Neuron (in vitro differentiated cells): Measurements from ENCODE around the gene LRRC8A.
"Not testable (repeated sequence)": the region's sequence is repeated elsewhere in the genome, so short reads cannot be mapped to it uniquely, and the experiment has no call there.

Source experiments
- H2AFZ ChIP-seq: one replicate; pipeline ENCODE4 v1.6.1; 2013; ENCODE audit warnings: low read depth, mild to moderate bottlenecking, inconsistent platforms, low read length, moderate library complexity
- H3K27me3 ChIP-seq: one replicate; pipeline ENCODE4 v1.6.1; 2013; ENCODE audit warnings: low read length; ENCODE audit not compliant: insufficient read depth
- H3K36me3 ChIP-seq: one replicate; pipeline ENCODE4 v1.6.1; 2013; ENCODE audit warnings: low read length; ENCODE audit not compliant: insufficient read depth
- H3K4me1 ChIP-seq: one replicate; pipeline ENCODE4 v1.6.1; 2013; ENCODE audit warnings: low read length; ENCODE audit not compliant: insufficient read depth
- H3K4me3 ChIP-seq: 2 replicates; pipeline ENCODE4 v1.5.1; 2013; ENCODE audit warnings: mild to moderate bottlenecking, low read length, moderate library complexity
- H3K9me3 ChIP-seq: one replicate; pipeline ENCODE4 v1.6.1; 2013; ENCODE audit warnings: low read length

Gene LRRC8A

GRCh38 chr9:128928624-128929023 lies 46.7 kb downstream of the LRRC8A start:
- H3K4me3 ChIP-seq = no peak overlapping the region
- no peaks in the 10 kb centered on the region for H3K36me3 ChIP-seq
- H2AFZ ChIP-seq = peak overlapping the region; percentile 33
- no peaks in the 10 kb centered on the region for H3K27me3 ChIP-seq
- H3K9me3 ChIP-seq = no peaks in the 10 kb centered on the region
- H3K4me1 ChIP-seq = no peaks in the 10 kb centered on the region

GRCh38 chr9:128929560-128929959 lies 47.6 kb downstream of the LRRC8A start:
- Histone ChIP-seq H3K9me3 (no peaks in the 10 kb centered on the region), H3K36me3 (no peaks in the 10 kb centered on the region)

GRCh38 chr9:128933731-128934130 lies 51.8 kb downstream of the LRRC8A start:
- Histone ChIP-seq H3K4me1 (no peaks in the 10 kb centered on the region), H3K4me3 (no peak overlapping the region), H3K36me3 (no peaks in the 10 kb centered on the region), H2AFZ (no peak overlapping the region), H3K9me3 (no peaks in the 10 kb centered on the region), H3K27me3 (no peaks in the 10 kb centered on the region)

More at GRCh38 chr9:128929560-128929959, 47.6 kb downstream of the LRRC8A start:
- no peaks in the 10 kb centered on the region for H3K4me1 ChIP-seq
- H2AFZ ChIP-seq = no peak overlapping the region
- no peaks in the 10 kb centered on the region for H3K27me3 ChIP-seq
- no peak overlapping the region for H3K4me3 ChIP-seq

- Histone ChIP-seq H3K9me3 (no peaks in the 10 kb centered on the region), H3K4me3 (no peak overlapping the region), H3K4me1 (no peaks in the 10 kb centered on the region), H3K27me3 (no peaks in the 10 kb centered on the region), H3K36me3 (no peaks in the 10 kb centered on the region), H2AFZ (no peak overlapping the region)
Measured at GRCh38 chr9:128936171-128936865, 54.4 kb downstream of the LRRC8A start.

DNA sequence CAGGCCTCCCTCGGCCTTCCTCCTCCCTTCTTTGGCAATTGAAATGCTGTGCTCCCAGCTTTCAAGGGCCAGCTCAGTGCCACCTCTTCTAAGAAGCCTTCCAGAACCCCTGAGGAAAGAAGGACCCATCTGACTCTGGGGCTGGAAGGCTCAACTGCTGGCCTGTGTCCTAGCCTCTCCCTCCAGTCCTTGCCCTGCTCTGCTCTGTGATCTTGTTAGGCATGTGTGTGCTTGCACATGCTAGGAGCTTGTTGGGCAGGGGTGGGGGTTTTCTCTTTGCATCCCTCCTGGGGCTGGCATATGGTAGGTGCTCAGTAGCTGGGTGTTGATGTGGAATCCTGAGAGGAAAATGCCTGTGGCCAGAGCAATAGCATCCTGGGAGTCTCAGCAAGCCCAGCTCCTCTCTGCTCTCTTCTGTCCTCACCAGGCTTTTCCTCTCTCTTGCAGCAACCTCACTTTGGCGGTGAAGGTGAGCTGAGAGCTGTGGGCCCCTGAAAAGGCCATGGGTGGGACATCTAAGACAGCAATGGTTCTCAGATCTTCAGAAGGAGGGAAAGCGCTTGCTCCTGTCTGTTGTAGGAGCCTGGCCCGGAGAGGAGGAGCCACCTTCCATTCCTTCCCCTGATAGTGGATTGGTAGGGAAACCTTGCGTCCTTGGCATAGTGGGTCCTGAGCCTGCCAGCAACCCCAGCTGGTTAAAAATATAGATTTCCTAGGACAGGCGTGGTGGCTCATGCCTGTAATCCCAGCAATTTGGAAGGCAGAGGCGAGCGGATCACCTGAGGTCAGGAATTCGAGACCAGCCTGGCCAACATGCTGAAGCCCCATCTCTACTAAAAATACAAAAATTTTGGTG lies 55.6 kb downstream of the LRRC8A start:
- H3K27me3 ChIP-seq = no peaks in the 10 kb centered on the region
- H3K36me3 ChIP-seq = no peaks in the 10 kb centered on the region
- no peaks in the 10 kb centered on the region for H3K9me3 ChIP-seq
- no peaks in the 10 kb centered on the region for H3K4me1 ChIP-seq
- no peak overlapping the region for H3K4me3 ChIP-seq
- no peak overlapping the region for H2AFZ ChIP-seq

DNA sequence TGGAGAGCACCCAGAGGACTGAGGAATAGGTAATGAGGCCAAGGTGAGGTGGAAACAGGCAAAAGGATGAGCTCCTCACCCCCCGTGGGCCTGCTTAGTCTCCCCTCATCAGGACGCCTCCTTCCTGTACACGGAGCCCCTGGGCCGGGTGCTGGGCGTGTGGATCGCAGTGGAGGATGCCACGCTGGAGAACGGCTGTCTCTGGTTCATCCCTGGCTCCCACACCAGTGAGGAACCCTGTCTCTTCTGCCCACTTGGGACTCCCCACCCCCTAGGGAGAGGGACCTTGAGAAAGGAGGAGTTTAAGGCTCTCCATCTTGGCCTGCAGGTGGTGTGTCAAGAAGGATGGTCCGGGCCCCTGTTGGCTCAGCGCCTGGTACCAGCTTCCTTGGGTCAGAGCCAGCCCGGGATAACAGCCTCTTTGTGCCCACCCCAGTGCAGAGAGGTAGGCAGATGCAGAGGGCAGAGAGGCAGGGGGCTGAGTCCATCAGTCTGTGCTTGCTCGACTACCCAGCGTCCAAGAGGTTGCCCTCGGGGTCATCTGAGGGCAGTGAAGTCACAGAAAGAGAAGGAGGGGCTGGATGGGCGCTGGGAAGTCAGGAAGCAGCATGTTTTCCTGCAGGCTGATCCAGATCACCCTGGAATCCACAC lies 58.5 kb downstream of the LRRC8A start:
- Histone ChIP-seq H3K9me3 (no peaks in the 10 kb centered on the region), H3K4me3 (no peak overlapping the region), H2AFZ (no peak overlapping the region), H3K27me3 (no peaks in the 10 kb centered on the region), H3K4me1 (no peaks in the 10 kb centered on the region), H3K36me3 (peaks cover 2% of the 10 kb centered on the region)

- no peaks in the 10 kb centered on the region for H3K4me1 ChIP-seq
- H3K27me3 ChIP-seq = no peaks in the 10 kb centered on the region
- no peak overlapping the region for H3K4me3 ChIP-seq
- H3K36me3 ChIP-seq = peaks cover 7% of the 10 kb centered on the region
- no peak overlapping the region for H2AFZ ChIP-seq
- H3K9me3 ChIP-seq = no peaks in the 10 kb centered on the region
Measured at GRCh38 chr9:128940946-128941755, 59.2 kb downstream of the LRRC8A start.

GRCh38 chr9:128943832-128944620 lies 62.1 kb downstream of the LRRC8A start:
- peaks cover 8% of the 10 kb centered on the region for H3K36me3 ChIP-seq

DNA sequence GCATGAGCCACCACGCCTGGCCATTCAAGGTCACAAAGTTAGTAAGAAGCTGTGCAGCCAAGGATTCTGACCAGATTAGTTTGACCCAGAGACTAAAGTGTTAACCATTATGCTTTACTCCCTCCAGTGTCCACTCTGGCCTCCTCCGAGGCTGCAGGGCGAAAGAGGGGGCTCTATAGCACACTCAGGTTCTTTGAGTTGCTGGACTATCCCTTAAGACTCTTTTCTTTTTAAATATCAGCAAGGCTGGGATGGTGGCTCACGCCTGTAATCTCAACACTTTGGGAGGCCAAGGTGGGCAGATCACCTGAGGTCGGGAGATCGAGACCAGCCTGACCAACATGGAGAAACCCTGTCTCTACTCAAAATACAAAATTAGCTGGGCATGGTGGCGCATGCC lies 63.0 kb downstream of the LRRC8A start:
- H2AFZ ChIP-seq, H3K27me3 ChIP-seq, H3K4me1 ChIP-seq, H3K9me3 ChIP-seq, H3K4me3 ChIP-seq: not testable (repeated sequence)
- H3K36me3 ChIP-seq = peaks cover 11% of the 10 kb centered on the region

More at GRCh38 chr9:128943832-128944620, 62.1 kb downstream of the LRRC8A start:
- no peak overlapping the region for H2AFZ ChIP-seq
- no peak overlapping the region for H3K4me3 ChIP-seq
- no peaks in the 10 kb centered on the region for H3K27me3 ChIP-seq
- H3K4me1 ChIP-seq = peaks cover 8% of the 10 kb centered on the region
- H3K9me3 ChIP-seq = no peaks in the 10 kb centered on the region

- H3K36me3 ChIP-seq = peaks cover 19% of the 10 kb centered on the region
- no peaks in the 10 kb centered on the region for H3K9me3 ChIP-seq
- H3K4me3 ChIP-seq = peak overlapping the region; percentile 89
- H2AFZ ChIP-seq = no peak overlapping the region
- H3K4me1 ChIP-seq = peaks cover 9% of the 10 kb centered on the region
- no peaks in the 10 kb centered on the region for H3K27me3 ChIP-seq
Measured at GRCh38 chr9:128945798-128946501, 64.0 kb downstream of the LRRC8A start.

- no peak overlapping the region for H2AFZ ChIP-seq
- no peaks in the 10 kb centered on the region for H3K27me3 ChIP-seq
- H3K36me3 ChIP-seq = peaks cover 23% of the 10 kb centered on the region
- H3K9me3 ChIP-seq = no peaks in the 10 kb centered on the region
- H3K4me3 ChIP-seq = peak overlapping the region; percentile 89
- peaks cover 9% of the 10 kb centered on the region for H3K4me1 ChIP-seq
Measured at GRCh38 chr9:128946571-128947276, 64.8 kb downstream of the LRRC8A start.
